Thoracic aorta (tissue), 2 donors: ENCODE data around the gene SDK1. TPM values are rescaled to one million over a fixed set of nuclear protein-coding genes. Genes with fewer than 3 reads are reported as not detected.

Source experiments
- ATAC-seq: fragments of 150-250 bp; one replicate; pipeline ENCODE4 v1.8.0; 2017; ENCODE audit warnings: low read depth; ENCODE audit not compliant: insufficient number of reproducible peaks, low FRiP score
- DNase-seq: peaks from one replicate; pipeline ENCODE4 v3.0.0-alpha.2; 2020; ENCODE audit warnings: low spot score
- H3K27ac ChIP-seq, 2 donors: fragments of 200-600 bp; sonication (generic); 1 replicate in 1 of 2; 2 replicates in 1 of 2; pipeline ENCODE4 v1.5.1; 2016; ENCODE audit warnings: mild to moderate bottlenecking in 2 of 2, moderate library complexity in 2 of 2
- H3K27me3 ChIP-seq: fragments of 200-600 bp; sonication (generic); replicated peaks from 2 replicates; pipeline ENCODE4 v1.6.0; 2016; ENCODE audit warnings: mild to moderate bottlenecking; ENCODE audit not compliant: insufficient read depth
- H3K36me3 ChIP-seq: fragments of 200-600 bp; sonication (generic); one replicate; pipeline ENCODE4 v1.5.1; 2016
- H3K4me1 ChIP-seq, 2 donors: fragments of 200-600 bp; sonication (generic); 1 replicate in 1 of 2; 2 replicates in 1 of 2; pipeline versions ENCODE4 v1.5.1 to v1.6.0; 2016; ENCODE audit warnings: low read depth in 2 of 2, mild to moderate bottlenecking in 1 of 2; ENCODE audit not compliant: control insufficient read depth in 1 of 2
- H3K4me3 ChIP-seq: fragments of 200-600 bp; sonication (generic); 2 replicates; pipeline ENCODE4 v1.5.1; 2016; ENCODE audit warnings: mild to moderate bottlenecking
- H3K9me3 ChIP-seq: fragments of 200-600 bp; sonication (generic); 2 replicates; pipeline ENCODE4 v1.5.1; 2016
- total RNA-seq, 2 donors: library from RNA; depleted of rRNA; stranded (reverse); fragments of >200 nt; gene quantifications; one replicate each; pipeline versions ENCODE4 v1.1.0 to v1.2.3, GENCODE V29; 2016
- TF ChIP-seq, protein P1 (sequence below): fragments of 200-600 bp; sonication (generic); IDR thresholded peaks from one replicate; pipeline ENCODE4 v1.5.1; 2019; ENCODE audit warnings: antibody characterized with exemption

Gene SDK1
- total RNA-seq, 2 donors from 2014 or later = 27.5 to 29.2 TPM

- no peak overlapping the region for H3K27ac ChIP-seq
- TF ChIP-seq, protein P1, sequence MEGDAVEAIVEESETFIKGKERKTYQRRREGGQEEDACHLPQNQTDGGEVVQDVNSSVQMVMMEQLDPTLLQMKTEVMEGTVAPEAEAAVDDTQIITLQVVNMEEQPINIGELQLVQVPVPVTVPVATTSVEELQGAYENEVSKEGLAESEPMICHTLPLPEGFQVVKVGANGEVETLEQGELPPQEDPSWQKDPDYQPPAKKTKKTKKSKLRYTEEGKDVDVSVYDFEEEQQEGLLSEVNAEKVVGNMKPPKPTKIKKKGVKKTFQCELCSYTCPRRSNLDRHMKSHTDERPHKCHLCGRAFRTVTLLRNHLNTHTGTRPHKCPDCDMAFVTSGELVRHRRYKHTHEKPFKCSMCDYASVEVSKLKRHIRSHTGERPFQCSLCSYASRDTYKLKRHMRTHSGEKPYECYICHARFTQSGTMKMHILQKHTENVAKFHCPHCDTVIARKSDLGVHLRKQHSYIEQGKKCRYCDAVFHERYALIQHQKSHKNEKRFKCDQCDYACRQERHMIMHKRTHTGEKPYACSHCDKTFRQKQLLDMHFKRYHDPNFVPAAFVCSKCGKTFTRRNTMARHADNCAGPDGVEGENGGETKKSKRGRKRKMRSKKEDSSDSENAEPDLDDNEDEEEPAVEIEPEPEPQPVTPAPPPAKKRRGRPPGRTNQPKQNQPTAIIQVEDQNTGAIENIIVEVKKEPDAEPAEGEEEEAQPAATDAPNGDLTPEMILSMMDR = no peak
- DNase-seq = no peak
- no peaks in the 10 kb centered on the region for H3K9me3 ChIP-seq
- no peak for ATAC-seq
- H3K27me3 ChIP-seq = no peaks in the 10 kb centered on the region
- no peaks in the 10 kb centered on the region for H3K4me1 ChIP-seq
- H3K36me3 ChIP-seq = peaks cover 4% of the 10 kb centered on the region
- H3K4me3 ChIP-seq = no peak overlapping the region
These were observed 775.7 kb downstream of the SDK1 start for GRCh38 chr7:4076701-4077294.

DNA sequence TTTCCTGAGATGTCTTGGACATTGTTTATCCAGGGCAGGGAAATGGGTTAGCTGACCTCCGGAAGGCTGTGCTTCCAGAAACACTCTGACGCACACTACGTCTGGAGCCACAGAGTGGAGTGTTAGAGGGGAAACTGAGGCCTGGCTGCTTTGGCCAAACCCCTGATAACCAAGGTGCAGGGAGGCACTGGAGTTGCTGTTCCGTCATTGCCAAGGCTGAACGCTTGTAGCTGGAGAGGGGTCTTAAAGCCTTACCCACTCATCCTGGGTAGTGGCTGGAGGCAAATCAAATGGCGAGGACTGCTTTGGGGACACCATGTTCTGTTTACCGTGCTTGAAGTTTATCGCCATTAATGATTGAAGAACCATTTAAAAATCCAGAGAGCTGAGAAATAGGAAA lies 776.9 kb downstream of the SDK1 start:
- no peaks in the 10 kb centered on the region for H3K27me3 ChIP-seq
- H3K9me3 ChIP-seq = no peaks in the 10 kb centered on the region
- no peak for DNase-seq
- ATAC-seq = no peak
- peaks cover 4% of the 10 kb centered on the region for H3K36me3 ChIP-seq
- H3K4me3 ChIP-seq = no peak overlapping the region
- H3K27ac ChIP-seq = no peak overlapping the region
- H3K4me1 ChIP-seq = no peaks in the 10 kb centered on the region
- TF ChIP-seq, protein P1 = no peak

- DNase-seq = no peak
- Histone ChIP-seq H3K9me3 (no peaks in the 10 kb centered on the region), H3K27me3 (no peaks in the 10 kb centered on the region), H3K36me3 (peaks cover 4% of the 10 kb centered on the region), H3K4me1 (no peaks in the 10 kb centered on the region), H3K27ac (no peak overlapping the region), H3K4me3 (no peak overlapping the region)
- ATAC-seq = no peak
- TF ChIP-seq, protein P1 = no peak
These were observed 777.5 kb downstream of the SDK1 start for GRCh38 chr7:4078580-4078979.

- TF ChIP-seq, protein P1 = no peak
- no peak for ATAC-seq
- H3K27ac ChIP-seq = no peak overlapping the region
These were observed 778.3 kb downstream of the SDK1 start for GRCh38 chr7:4079366-4079765.

GRCh38 chr7:4079956-4080355 lies 778.9 kb downstream of the SDK1 start:
- ATAC-seq (no peak), DNase-seq (no peak)
- TF ChIP-seq, protein P1 = no peak
- Histone ChIP-seq H3K27ac (no peak overlapping the region), H3K4me3 (no peak overlapping the region), H3K4me1 (no peaks in the 10 kb centered on the region), H3K9me3 (no peaks in the 10 kb centered on the region), H3K27me3 (no peaks in the 10 kb centered on the region), H3K36me3 (peaks cover 4% of the 10 kb centered on the region)

More at GRCh38 chr7:4079366-4079765, 778.3 kb downstream of the SDK1 start:
- Histone ChIP-seq H3K36me3 (peaks cover 4% of the 10 kb centered on the region), H3K27me3 (no peaks in the 10 kb centered on the region), H3K9me3 (no peaks in the 10 kb centered on the region), H3K4me1 (no peaks in the 10 kb centered on the region), H3K4me3 (no peak overlapping the region)
- DNase-seq = no peak
